Glutamatergic neuron (in vitro differentiated cells): Measurements from ENCODE around the gene IKBKE. TPM values are rescaled to one million over a fixed set of nuclear protein-coding genes. Genes with fewer than 3 reads are reported as not detected.
"Not testable (repeated sequence)": the region's sequence is repeated elsewhere in the genome, so short reads cannot be mapped to it uniquely, and the experiment has no call there.

ENCODE experiments used
- DNase-seq: peaks from one replicate; pipeline ENCODE4 v3.0.0; 2022
- H3K27ac Mint-ChIP-seq: one replicate; pipeline ENCODE4 v1.8.0; 2020; ENCODE audit warnings: mild to moderate bottlenecking, mixed read lengths, inconsistent platforms; ENCODE audit not compliant: unreplicated experiment
- H3K27me3 Mint-ChIP-seq: one replicate; pipeline ENCODE4 v1.8.0; 2020; ENCODE audit warnings: mild to moderate bottlenecking, moderate library complexity, mixed read lengths, inconsistent platforms; ENCODE audit not compliant: unreplicated experiment
- H3K36me3 Mint-ChIP-seq: one replicate; pipeline ENCODE4 v1.8.0; 2020; ENCODE audit warnings: mild to moderate bottlenecking, mixed read lengths, inconsistent platforms; ENCODE audit not compliant: unreplicated experiment
- H3K4me1 Mint-ChIP-seq: one replicate; pipeline ENCODE4 v1.8.0; 2020; ENCODE audit warnings: mild to moderate bottlenecking, low read depth, mixed read lengths, inconsistent platforms; ENCODE audit not compliant: unreplicated experiment
- H3K4me3 Mint-ChIP-seq: one replicate; pipeline ENCODE4 v1.8.0; 2020; ENCODE audit warnings: mild to moderate bottlenecking, mixed read lengths, inconsistent platforms; ENCODE audit not compliant: unreplicated experiment
- H3K9me3 Mint-ChIP-seq: one replicate; pipeline ENCODE4 v1.8.0; 2020; ENCODE audit warnings: mild to moderate bottlenecking, moderate library complexity, mixed read lengths, inconsistent platforms; ENCODE audit not compliant: unreplicated experiment
- CTCF ChIP-seq: fragments of 200-600 bp; sonication (generic); IDR thresholded peaks from one replicate; pipeline ENCODE4 v1.5.0; 2021; ENCODE audit not compliant: partially characterized antibody, unreplicated experiment
- total RNA-seq: library from RNA; stranded (reverse); fragmentation: NEBNext Ultra II Directional; extraction: Animal tissue kit (Norgen Biotek cat#: 25700); gene quantifications from one replicate; pipeline ENCODE4 v1.2.1, GENCODE V29; 2021; ENCODE audit not compliant: unreplicated experiment

The IKBKE gene
- total RNA-seq, 1 donor from 2014 or later: 0.20 TPM

DNA sequence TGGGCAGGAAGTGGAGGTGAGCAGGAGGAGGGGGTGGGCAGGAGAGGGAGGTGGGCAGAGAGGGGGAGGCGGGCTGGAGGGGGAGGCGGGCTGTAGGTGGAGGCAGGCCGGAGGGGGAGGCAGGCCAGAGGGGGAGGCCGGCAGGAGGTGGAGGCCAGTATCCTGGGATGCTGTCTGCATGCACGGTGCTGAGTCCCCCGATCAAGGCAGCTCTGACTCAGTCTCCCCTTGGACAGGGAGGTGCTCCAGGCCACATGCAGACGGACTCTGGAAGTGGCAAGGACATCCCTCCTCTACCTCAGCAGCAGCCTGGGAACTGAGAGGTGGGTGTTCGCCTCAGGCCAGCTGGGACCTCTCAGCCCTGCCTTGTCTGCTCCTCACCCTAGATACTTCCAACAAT is 9.9 kb downstream of the IKBKE start:
- H3K4me1 Mint-ChIP-seq: no peaks in the 10 kb centered on the region
- peaks cover 2% of the 10 kb centered on the region for H3K9me3 Mint-ChIP-seq
- H3K27ac Mint-ChIP-seq: no peak overlapping the region
- H3K27me3 Mint-ChIP-seq: peaks cover 6% of the 10 kb centered on the region
- no peak for DNase-seq
- no peak overlapping the region for H3K4me3 Mint-ChIP-seq
- H3K36me3 Mint-ChIP-seq: no peaks in the 10 kb centered on the region
- TF ChIP-seq CTCF: no peak

DNA sequence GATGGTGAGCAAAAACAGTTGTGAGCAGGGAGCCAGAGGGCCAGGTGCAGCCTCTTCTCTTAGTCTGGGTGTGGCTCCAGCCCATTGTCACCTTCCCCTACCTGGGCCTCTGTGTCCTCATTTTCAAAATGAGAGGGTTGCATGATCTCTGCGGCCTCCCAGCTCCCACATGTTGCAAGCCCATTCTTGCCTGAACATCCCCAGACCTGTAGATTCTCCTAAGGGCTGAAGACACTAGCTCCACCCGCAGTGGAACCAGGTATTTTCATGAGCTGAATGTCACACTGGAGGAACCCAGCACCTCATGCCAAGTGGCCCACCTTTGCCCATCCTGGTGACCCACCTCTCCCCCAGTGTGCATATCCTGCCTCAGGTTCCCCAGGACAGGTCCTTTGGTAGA is 12.3 kb downstream of the IKBKE start:
- Mint-ChIP-seq H3K9me3 (no peaks in the 10 kb centered on the region), H3K4me3 (no peak overlapping the region), H3K27ac (no peak overlapping the region), H3K4me1 (no peaks in the 10 kb centered on the region), H3K36me3 (no peaks in the 10 kb centered on the region), H3K27me3 (peaks cover 3% of the 10 kb centered on the region)
- DNase-seq: no peak
- no peak for TF ChIP-seq CTCF

DNA sequence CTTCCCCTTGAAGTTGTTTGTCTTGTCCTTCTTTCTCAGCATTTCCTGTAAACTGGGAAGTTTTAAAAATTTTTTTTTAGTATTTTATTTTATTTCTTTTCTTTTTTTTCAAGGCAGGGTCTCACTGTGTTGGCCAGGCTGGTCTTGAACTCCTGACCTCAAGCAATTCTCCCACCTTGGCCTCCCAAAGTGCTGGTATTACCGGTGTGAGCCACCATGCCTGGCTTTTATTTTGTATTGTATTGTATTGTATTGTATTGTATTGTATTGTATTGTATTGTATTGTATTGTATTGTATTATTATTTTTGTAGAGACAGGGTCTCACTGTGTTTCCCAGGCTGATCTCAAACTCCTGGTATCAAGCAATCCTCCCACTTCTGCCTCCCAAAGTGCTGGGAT is 13.6 kb downstream of the IKBKE start:
- not testable (repeated sequence) for H3K4me1 Mint-ChIP-seq, H3K4me3 Mint-ChIP-seq, H3K27ac Mint-ChIP-seq, DNase-seq, H3K36me3 Mint-ChIP-seq, H3K9me3 Mint-ChIP-seq, H3K27me3 Mint-ChIP-seq

- Mint-ChIP-seq H3K27ac (no peak overlapping the region), H3K9me3 (no peaks in the 10 kb centered on the region), H3K4me1 (no peaks in the 10 kb centered on the region), H3K27me3 (peaks cover 6% of the 10 kb centered on the region), H3K4me3 (no peak overlapping the region), H3K36me3 (no peaks in the 10 kb centered on the region)
- TF ChIP-seq CTCF: no peak
- no peak for DNase-seq
These were observed 14.6 kb downstream of the IKBKE start for GRCh38 chr1:206484901-206485300.

DNA sequence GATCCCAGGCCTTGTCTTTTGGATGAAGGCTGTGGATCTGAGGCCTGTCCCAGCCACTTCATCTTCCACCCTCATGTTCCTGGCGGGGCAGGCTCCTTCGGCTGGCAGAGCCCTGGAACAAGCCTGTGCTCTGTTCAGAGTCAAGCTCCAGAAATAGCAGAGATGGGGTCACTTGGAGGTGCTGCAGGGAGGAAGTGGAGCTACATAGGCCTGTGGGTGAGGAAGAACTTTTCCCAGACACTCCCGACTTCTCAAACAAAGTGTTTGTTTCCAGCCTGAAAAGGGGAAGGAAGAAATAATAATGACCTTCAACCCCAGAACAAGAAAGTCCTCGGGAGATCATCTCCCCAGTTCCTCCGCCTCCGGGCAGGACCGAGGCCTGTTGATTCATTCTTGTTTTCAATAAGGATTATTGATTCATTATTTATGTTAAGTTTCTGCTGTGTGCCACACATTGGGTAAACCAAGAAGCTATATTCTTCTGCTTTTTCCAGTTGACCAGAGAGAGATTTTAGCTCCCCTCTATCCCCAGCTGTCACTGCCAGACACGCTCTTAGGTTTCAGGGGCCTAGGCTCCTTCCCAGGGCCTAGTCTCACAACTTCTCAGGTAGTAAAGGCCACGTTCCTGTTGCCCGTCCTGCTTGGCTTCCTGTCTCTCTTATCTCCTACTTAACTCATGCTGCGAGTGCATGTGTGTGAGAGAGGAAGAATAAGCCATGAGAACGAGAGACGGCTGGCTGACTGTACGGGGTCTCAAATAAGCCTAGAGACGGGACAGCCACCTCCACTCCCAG is 16.9 kb downstream of the IKBKE start:
- Mint-ChIP-seq H3K36me3 (no peaks in the 10 kb centered on the region), H3K9me3 (no peaks in the 10 kb centered on the region), H3K4me1 (peaks cover 8% of the 10 kb centered on the region), H3K27ac (no peak overlapping the region), H3K27me3 (peaks cover 4% of the 10 kb centered on the region), H3K4me3 (no peak overlapping the region)
- no peak for DNase-seq
- no peak for TF ChIP-seq CTCF
